HCT116 (cell line): ENCODE results near the gene ACTN1. TPM values are rescaled to one million over a fixed set of nuclear protein-coding genes. Genes with fewer than 3 reads are reported as not detected.

ENCODE experiments used
- ATAC-seq: fragments of 200-7000 bp; cut with Tn5 transposase; 2 replicates; pipeline ENCODE4 v1.9.1; 2020; ENCODE audit warnings: mild to moderate bottlenecking, moderate library complexity
- BruUV-seq: library from RNA; stranded (reverse); fragments of 400-500 nt; replicated peaks from 2 replicates; lab custom pipeline; 2021; lab: Mats Ljungman, UMichigan
- CTCF ChIA-PET: fragments of 300-600 bp; sonication (Branson Sonifier 250); formaldehyde crosslinking; loops from one replicate; lab custom pipeline; 2021; ENCODE audit warnings: antibody characterized with exemption; lab: Charles Lee
- POLR2A ChIA-PET: fragments of 300-600, 350-600 bp; sonication (Branson Sonifier 250); formaldehyde crosslinking; loops from one replicate; lab custom pipeline; 2021; ENCODE audit warnings: antibody characterized with exemption; lab: Charles Lee
- RAD21 ChIA-PET, 2 experiments: fragments of 300-600 bp; sonication (Branson Sonifier 250); formaldehyde crosslinking; loops; one replicate each; lab custom pipeline; 2023; ENCODE audit warnings: low total read pairs in 2 of 2; ENCODE audit not compliant: uncharacterized antibody in 2 of 2, unreplicated experiment in 2 of 2, low non-redundant PET in 1 of 2; lab: Charles Lee
- DNase-seq: peaks from one replicate; pipeline ENCODE4 v3.0.0-alpha.2; 2010; ENCODE audit warnings: low read depth, low spot score
- H2AFZ ChIP-seq: fragments of 200-600 bp; shearing (Covaris generic), sonication (generic); 2 replicates; pipeline ENCODE4 v1.6.1; 2017; ENCODE audit warnings: low read depth, mixed run types, mixed read lengths, antibody characterized with exemption, low read length; ENCODE audit not compliant: poor library complexity, severe bottlenecking
- H3K27ac ChIP-seq: 2 replicates; pipeline ENCODE4 v1.5.1; 2012; ENCODE audit warnings: low read depth, low read length
- H3K27me3 ChIP-seq: fragments of 200-600 bp; sonication (generic); 2 replicates; pipeline ENCODE4 v1.6.1; 2016; ENCODE audit warnings: mixed run types, low read length, mixed read lengths; ENCODE audit not compliant: insufficient read depth
- H3K36me3 ChIP-seq, 2 experiments: fragments of 200-500 bp in 1 of 2; fragments of 200-600 bp in 1 of 2; sonication (Bioruptor generic) in 1 of 2; sonication (generic) in 1 of 2; 2 replicates each; pipeline versions ENCODE4 v1.5.1 to v1.6.1; 2014 to 2016; ENCODE audit warnings: low read length in 2 of 2, inconsistent platforms in 1 of 2, mixed read lengths in 1 of 2, mixed run types in 1 of 2; ENCODE audit not compliant: insufficient read depth in 2 of 2, control insufficient read depth in 1 of 2
- H3K4me1 ChIP-seq, 2 experiments: fragments of 200-600 bp in 1 of 2; sonication (generic) in 1 of 2; 2 replicates each; pipeline versions ENCODE4 v1.5.1 to v1.6.1; 2012 to 2017; ENCODE audit warnings: low read length in 2 of 2, inconsistent platforms in 1 of 2, mild to moderate bottlenecking in 1 of 2, mixed read lengths in 1 of 2, mixed run types in 1 of 2, moderate library complexity in 1 of 2; ENCODE audit not compliant: insufficient read depth in 2 of 2, control insufficient read depth in 1 of 2
- H3K4me2 ChIP-seq: fragments of 200-600 bp; sonication (generic); 2 replicates; pipeline ENCODE4 v1.6.1; 2017; ENCODE audit warnings: mixed run types, low read length, mixed read lengths
- H3K4me3 ChIP-seq, 2 experiments: fragments of 200-600 bp in 1 of 2; sonication (generic) in 1 of 2; replicated peaks in 1 of 2; 2 replicates each; pipeline ENCODE4 v1.5.1; 2011 to 2016; ENCODE audit warnings: low read length in 2 of 2, control low read depth in 1 of 2, low read depth in 1 of 2, mild to moderate bottlenecking in 1 of 2, mixed read lengths in 1 of 2, mixed run types in 1 of 2
- H3K79me2 ChIP-seq: fragments of 200-600 bp; sonication (generic); 2 replicates; pipeline ENCODE4 v1.6.1; 2017; ENCODE audit warnings: mild to moderate bottlenecking, mixed run types, low read length, moderate library complexity, mixed read lengths; ENCODE audit not compliant: insufficient read depth
- H3K9ac ChIP-seq: fragments of 200-600 bp; sonication (generic); 2 replicates; pipeline ENCODE4 v1.6.1; 2016; ENCODE audit warnings: low read length, mixed read lengths
- H3K9me2 ChIP-seq: fragments of 200-600 bp; sonication (generic), shearing (Covaris generic); 2 replicates; pipeline ENCODE4 v1.6.1; 2017; ENCODE audit warnings: mixed run types, mild to moderate bottlenecking, moderate library complexity; ENCODE audit not compliant: insufficient read depth
- H3K9me3 ChIP-seq, 2 experiments: fragments of 200-500 bp in 1 of 2; fragments of 200-600 bp in 1 of 2; sonication (Bioruptor generic) in 1 of 2; sonication (generic) in 1 of 2; 2 replicates each; pipeline ENCODE4 v1.6.1; 2014 to 2017; ENCODE audit warnings: low read length in 2 of 2, mixed read lengths in 2 of 2, inconsistent platforms in 1 of 2, low read depth in 1 of 2, mild to moderate bottlenecking in 1 of 2, mixed run types in 1 of 2, moderate library complexity in 1 of 2; ENCODE audit not compliant: control insufficient read depth in 1 of 2, insufficient read depth in 1 of 2
- H4K20me1 ChIP-seq: fragments of 200-600 bp; sonication (generic), shearing (Covaris generic); 2 replicates; pipeline ENCODE4 v1.6.1; 2017; ENCODE audit warnings: mixed run types, mild to moderate bottlenecking, moderate library complexity; ENCODE audit not compliant: insufficient read depth
- EGR1 ChIP-seq: IDR thresholded peaks from 2 replicates; pipeline ENCODE4 v1.6.1; 2012; ENCODE audit warnings: low read depth
- EZH2 ChIP-seq: fragments of 200-600 bp; sonication (generic); IDR thresholded peaks from 2 replicates; pipeline ENCODE4 v1.6.1; 2017; ENCODE audit warnings: antibody characterized with exemption, mixed run types
- EZH2phosphoT487 ChIP-seq: fragments of 200-600 bp; IDR thresholded peaks from 2 replicates; pipeline ENCODE4 v1.6.1; 2018; ENCODE audit warnings: antibody characterized with exemption, borderline replicate concordance
- FOSL1 ChIP-seq: IDR thresholded peaks from 2 replicates; pipeline ENCODE4 v1.6.1; 2012; ENCODE audit warnings: low read depth
- JUND ChIP-seq: IDR thresholded peaks from 2 replicates; pipeline ENCODE4 v1.6.1; 2012
- POLR2A ChIP-seq: IDR thresholded peaks from 2 replicates; pipeline ENCODE4 v1.7.0; 2011; ENCODE audit warnings: borderline replicate concordance; ENCODE audit not compliant: insufficient read depth, insufficient read length; ENCODE audit errors: extremely low read depth
- SIN3A ChIP-seq: IDR thresholded peaks from 2 replicates; pipeline ENCODE4 v1.6.1; 2012; ENCODE audit warnings: low read depth
- SRF ChIP-seq: IDR thresholded peaks from 2 replicates; pipeline ENCODE4 v1.6.1; 2012; ENCODE audit warnings: low read depth
- TCF7L2 ChIP-seq: IDR thresholded peaks from 2 replicates; pipeline ENCODE4 v1.7.0; 2011; ENCODE audit warnings: borderline replicate concordance, inconsistent platforms; ENCODE audit not compliant: insufficient read depth, insufficient read length; ENCODE audit errors: extremely low read depth
- YY1 ChIP-seq: IDR thresholded peaks from 2 replicates; pipeline ENCODE4 v1.6.1; 2011; ENCODE audit warnings: low read length, low read depth, moderate library complexity, mild to moderate bottlenecking; ENCODE audit not compliant: insufficient replicate concordance; ENCODE audit errors: extremely low read depth
- ZNF274 ChIP-seq: fragments of 200-500 bp; sonication (Bioruptor generic); IDR thresholded peaks from 2 replicates; pipeline ENCODE4 v1.6.1; 2014; ENCODE audit warnings: mild to moderate bottlenecking, low read depth, low read length, inconsistent platforms
- intact Hi-C: fragments of 100-400 bp; cut with micrococcal nuclease; formaldehyde crosslinking; loops from 2 replicates; pipeline ENCODE4 v1.10.0; 2022
- total RNA-seq: library from RNA; stranded (reverse); gene quantifications from one replicate; pipeline ENCODE4 v1.2.1, GENCODE V29; 2021; ENCODE audit not compliant: unreplicated experiment
- TF ChIP-seq, protein P1 (sequence below): IDR thresholded peaks from 2 replicates; pipeline ENCODE4 v1.6.1; 2012
- TF ChIP-seq, protein P2 (sequence below), 3 experiments: fragments of 200-600 bp in 1 of 3; sonication (generic) in 1 of 3; IDR thresholded peaks in 2 of 3; conservative IDR thresholded peaks in 1 of 3; 2 replicates each; pipeline ENCODE4 v1.5.1; 2012 to 2017; ENCODE audit warnings: low read depth in 2 of 3, low read length in 2 of 3, antibody characterized with exemption in 1 of 3, borderline replicate concordance in 1 of 3, control low read depth in 1 of 3, mild to moderate bottlenecking in 1 of 3, mixed read lengths in 1 of 3, mixed run types in 1 of 3, moderate library complexity in 1 of 3; ENCODE audit not compliant: insufficient read depth in 1 of 3

The ACTN1 gene
- total RNA-seq, 1 experiment from 2014 or later: 123 TPM

DNA sequence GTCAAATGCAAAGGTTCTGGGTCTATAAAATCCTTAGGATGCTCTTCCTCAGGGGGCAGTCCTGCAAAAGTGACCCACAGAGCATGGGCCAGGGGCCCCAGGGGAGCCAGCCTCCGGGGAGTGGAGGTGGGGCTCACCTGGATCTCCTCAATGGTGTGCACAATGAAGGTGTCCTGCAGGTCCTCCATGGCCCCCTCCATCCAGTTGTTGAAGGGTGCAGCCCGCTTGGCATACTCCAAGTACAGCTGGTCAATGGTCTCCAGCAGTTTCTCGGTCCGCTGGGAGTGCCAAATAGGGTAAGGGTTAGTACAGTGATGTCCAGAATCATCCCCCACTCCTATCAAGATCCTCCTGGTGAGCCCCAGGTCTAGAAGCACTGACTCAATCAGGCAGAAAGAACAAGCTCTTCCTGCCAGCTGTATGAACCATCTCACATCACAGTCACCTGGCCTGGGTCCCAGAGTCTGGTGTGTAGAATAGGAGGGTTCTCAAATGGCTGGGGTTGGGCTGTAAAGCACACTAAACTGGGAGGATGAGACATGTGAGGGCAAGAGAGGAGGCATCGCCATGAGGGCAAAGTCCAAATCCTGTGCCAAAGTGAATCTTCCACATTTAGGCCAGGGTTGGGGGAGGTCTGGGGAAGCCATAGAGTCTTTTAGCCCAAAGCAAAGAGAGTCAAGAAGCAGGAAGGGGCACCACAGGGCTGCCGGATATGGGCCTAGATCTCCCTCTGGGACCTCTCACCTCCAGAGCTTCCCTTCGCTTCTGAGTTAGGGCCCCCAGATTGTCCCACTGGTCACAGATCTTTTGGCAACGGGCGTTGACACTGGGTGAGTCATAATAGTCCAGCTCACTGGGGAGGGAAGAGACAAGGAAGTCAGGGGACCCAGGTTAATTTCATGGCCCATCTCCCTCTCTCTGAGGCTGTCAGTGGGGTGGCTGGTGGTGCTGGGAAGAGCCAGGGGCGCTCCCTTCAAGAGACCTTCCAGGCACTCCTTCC lies 94.8 kb downstream of the ACTN1 start:
- TF ChIP-seq ZNF274 (no peak), TCF7L2 (no peak), EGR1 (no peak), EZH2phosphoT487 (no peak), SIN3A (no peak), JUND (0 out of 2 replicates have a peak, but pooled peaks have one; percentile 15)
- BruUV-seq: no TSS peak
- H3K9me3 ChIP-seq: no peaks in the 10 kb centered on the region
- H2AFZ ChIP-seq: no peak overlapping the region
- H3K27me3 ChIP-seq: no peaks in the 10 kb centered on the region
- ChIA-PET RAD21 (no interaction called here), CTCF (interaction anchor here (1.7 kb wide), 1 partner anchor 27 kb away, joined by 5 read pairs; no protein-coding TSS in a partner anchor), POLR2A (no interaction called here)
- H4K20me1 ChIP-seq: no peaks in the 10 kb centered on the region
- peak overlapping the region; percentile 27; the same call in 1 of the 2 replicates for H3K27ac ChIP-seq
- no peak overlapping the region; a peak in 1 of 4 replicates for H3K4me3 ChIP-seq
- H3K4me2 ChIP-seq: peak overlapping the region; percentile 38
- H3K79me2 ChIP-seq: no peaks in the 10 kb centered on the region
- intact Hi-C loops: no loop called here
- H3K4me1 ChIP-seq: peaks cover 0 to 18% of the 10 kb centered on the region in 2 experiments; a peak in 2 of 4 replicates
- ATAC-seq: peak; percentile 54; the same call in 1 of the 2 replicates
- H3K36me3 ChIP-seq: peaks cover 32 to 45% of the 10 kb centered on the region in 2 experiments; a peak in 3 of 4 replicates
- H3K9me2 ChIP-seq: no peaks in the 10 kb centered on the region
- no peak overlapping the region for H3K9ac ChIP-seq
- peak; percentile 15 for DNase-seq

DNA sequence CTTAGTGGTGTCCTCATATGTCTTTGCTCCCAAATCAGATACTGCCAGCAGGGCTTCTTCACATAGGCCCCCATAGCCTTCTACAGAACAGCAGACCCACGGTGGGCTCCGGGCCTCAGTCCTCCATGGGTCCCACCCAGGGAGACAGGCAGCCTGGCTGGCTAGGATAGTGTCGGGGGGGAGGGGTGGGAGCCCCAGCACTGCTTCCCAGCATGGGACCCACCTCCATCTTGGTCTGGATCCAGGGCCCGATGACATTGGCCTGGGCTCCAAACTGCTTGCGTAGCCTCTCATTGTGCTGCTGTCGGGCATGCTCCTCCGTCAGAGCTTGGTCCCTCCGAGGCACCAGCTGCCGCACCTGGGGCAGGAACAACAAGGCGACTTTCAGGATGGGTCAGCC lies 96.9 kb downstream of the ACTN1 start:
- no peak for ATAC-seq
- H2AFZ ChIP-seq: no peak overlapping the region
- intact Hi-C loops: no loop called here
- RAD21 ChIA-PET: no interaction called here
- no peak overlapping the region for H3K27ac ChIP-seq
- H3K36me3 ChIP-seq: peaks cover 33 to 44% of the 10 kb centered on the region in 2 experiments; a peak in 3 of 4 replicates
- BruUV-seq: no TSS peak
- no peaks in the 10 kb centered on the region for H3K27me3 ChIP-seq
- H3K9ac ChIP-seq: no peak overlapping the region
- H4K20me1 ChIP-seq: no peaks in the 10 kb centered on the region
- H3K9me2 ChIP-seq: no peaks in the 10 kb centered on the region
- TF ChIP-seq, protein P1, sequence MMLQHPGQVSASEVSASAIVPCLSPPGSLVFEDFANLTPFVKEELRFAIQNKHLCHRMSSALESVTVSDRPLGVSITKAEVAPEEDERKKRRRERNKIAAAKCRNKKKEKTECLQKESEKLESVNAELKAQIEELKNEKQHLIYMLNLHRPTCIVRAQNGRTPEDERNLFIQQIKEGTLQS: no peak
- no peak for TF ChIP-seq EGR1
- TF ChIP-seq EZH2: no peak
- no peak for TF ChIP-seq YY1
- TF ChIP-seq POLR2A: no peak
- TF ChIP-seq SRF: no peak
- TF ChIP-seq FOSL1: no peak
- TF ChIP-seq, protein P2, sequence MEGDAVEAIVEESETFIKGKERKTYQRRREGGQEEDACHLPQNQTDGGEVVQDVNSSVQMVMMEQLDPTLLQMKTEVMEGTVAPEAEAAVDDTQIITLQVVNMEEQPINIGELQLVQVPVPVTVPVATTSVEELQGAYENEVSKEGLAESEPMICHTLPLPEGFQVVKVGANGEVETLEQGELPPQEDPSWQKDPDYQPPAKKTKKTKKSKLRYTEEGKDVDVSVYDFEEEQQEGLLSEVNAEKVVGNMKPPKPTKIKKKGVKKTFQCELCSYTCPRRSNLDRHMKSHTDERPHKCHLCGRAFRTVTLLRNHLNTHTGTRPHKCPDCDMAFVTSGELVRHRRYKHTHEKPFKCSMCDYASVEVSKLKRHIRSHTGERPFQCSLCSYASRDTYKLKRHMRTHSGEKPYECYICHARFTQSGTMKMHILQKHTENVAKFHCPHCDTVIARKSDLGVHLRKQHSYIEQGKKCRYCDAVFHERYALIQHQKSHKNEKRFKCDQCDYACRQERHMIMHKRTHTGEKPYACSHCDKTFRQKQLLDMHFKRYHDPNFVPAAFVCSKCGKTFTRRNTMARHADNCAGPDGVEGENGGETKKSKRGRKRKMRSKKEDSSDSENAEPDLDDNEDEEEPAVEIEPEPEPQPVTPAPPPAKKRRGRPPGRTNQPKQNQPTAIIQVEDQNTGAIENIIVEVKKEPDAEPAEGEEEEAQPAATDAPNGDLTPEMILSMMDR (IDR thresholded peaks at IDR 0.05 in 2 of 3, conservative IDR thresholded peaks at IDR 0.05 in 1 of 3; ENCODE audit: borderline replicate concordance in 1 of 3, insufficient read depth in 1 of 3, low read depth in 2 of 3, low read length in 2 of 3): no peak
- no peak for TF ChIP-seq EZH2phosphoT487
- no peak for TF ChIP-seq JUND
- TF ChIP-seq SIN3A: no peak
- DNase-seq: no peak
- peaks cover 0 to 18% of the 10 kb centered on the region in 2 experiments; a peak in 2 of 4 replicates for H3K4me1 ChIP-seq
- H3K4me2 ChIP-seq: no peak overlapping the region
- no peak overlapping the region for H3K4me3 ChIP-seq
- H3K79me2 ChIP-seq: no peaks in the 10 kb centered on the region
- H3K9me3 ChIP-seq: no peaks in the 10 kb centered on the region
- CTCF ChIA-PET: interaction anchor here (1.7 kb wide), 1 partner anchor 29 kb away, joined by 5 read pairs; no protein-coding TSS in a partner anchor
- POLR2A ChIA-PET: no interaction called here
